GM12878 (cell line): Measurements from ENCODE around the gene CCM2. TPM values are rescaled to one million over a fixed set of nuclear protein-coding genes. Genes with fewer than 3 reads are reported as not detected.
A peak's percentile ranks its signal among the peaks of the same experiment; 100 is the strongest.

Source experiments
- ATAC-seq: fragments of 200-7000 bp; cut with Tn5 transposase; 3 replicates; pipeline ENCODE4 v1.9.1; 2020; ENCODE audit warnings: mild to moderate bottlenecking, moderate library complexity
- BruUV-seq: library from RNA; stranded (reverse); fragments of 400-500 nt; replicated peaks from 2 replicates; lab custom pipeline; 2021; lab: Mats Ljungman, UMichigan
- CTCF ChIA-PET: fragments of 300-600 bp; sonication (Branson Sonifier 250); formaldehyde crosslinking; extraction: SDS; loops from one replicate; lab custom pipeline; 2021; ENCODE audit warnings: inconsistent platforms; lab: Yijun Ruan, JAX
- POLR2A ChIA-PET: fragments of 350-600 bp; formaldehyde crosslinking; extraction: SDS; loops from one replicate; lab custom pipeline; 2021; ENCODE audit warnings: inconsistent platforms; lab: Charles Lee
- RAD21 ChIA-PET: fragments of 300-600 bp; sonication (Branson Sonifier 250); formaldehyde crosslinking; loops from one replicate; lab custom pipeline; 2023; ENCODE audit warnings: antibody characterized with exemption; ENCODE audit not compliant: unreplicated experiment; lab: Charles Lee
- SMC1A ChIA-PET: fragments of 300-600 bp; sonication (Branson Sonifier 250); formaldehyde crosslinking; loops from one replicate; lab custom pipeline; 2023; ENCODE audit not compliant: unreplicated experiment, uncharacterized antibody; lab: Charles Lee
- DNase-seq: peaks from one replicate; pipeline ENCODE4 v3.0.0-alpha.2; 2011; ENCODE audit warnings: low read depth, low spot score
- FAIRE-seq: peaks from 3 replicates; lab custom pipeline; 2011; peaks lifted over from hg19 to GRCh38; lab: Jason Lieb, UNC
- H2AFZ ChIP-seq: 2 replicates; pipeline ENCODE4 v1.6.0; 2011; ENCODE audit warnings: low read depth, low read length, control low read depth; ENCODE audit not compliant: control insufficient read depth
- H3K27ac ChIP-seq: 2 replicates; pipeline ENCODE4 v1.5.1; 2011; ENCODE audit warnings: control low read depth; ENCODE audit not compliant: control insufficient read depth, insufficient read depth
- H3K27me3 ChIP-seq, 2 experiments: replicated peaks in 1 of 2; 2 replicates each; pipeline versions ENCODE4 v1.6.0 to v1.6.1; 2011; ENCODE audit warnings: low read length in 1 of 2; ENCODE audit not compliant: control insufficient read depth in 2 of 2, insufficient read depth in 2 of 2
- H3K36me3 ChIP-seq, 2 experiments: 2 replicates each; pipeline ENCODE4 v1.5.1; 2011; ENCODE audit warnings: low read length in 1 of 2; ENCODE audit not compliant: control insufficient read depth in 2 of 2, insufficient read depth in 2 of 2
- H3K4me1 ChIP-seq: 2 replicates; pipeline ENCODE4 v1.6.1; 2011; ENCODE audit warnings: mild to moderate bottlenecking, low read length, moderate library complexity, mixed read lengths; ENCODE audit not compliant: control insufficient read depth, insufficient read depth
- H3K4me2 ChIP-seq: 2 replicates; pipeline ENCODE4 v1.6.0; 2011; ENCODE audit warnings: control low read depth; ENCODE audit not compliant: control insufficient read depth, insufficient read depth
- H3K4me3 ChIP-seq: fragments of 200-600 bp; sonication (generic); 2 replicates; pipeline ENCODE4 v1.5.1; 2016
- H3K79me2 ChIP-seq: 2 replicates; pipeline ENCODE4 v1.6.0; 2011; ENCODE audit warnings: low read length; ENCODE audit not compliant: control insufficient read depth, insufficient read depth
- H3K9ac ChIP-seq: 2 replicates; pipeline ENCODE4 v1.8.0; 2011; ENCODE audit warnings: low read length, control low read depth, mixed read lengths; ENCODE audit not compliant: control insufficient read depth, insufficient read depth
- H3K9me3 ChIP-seq: replicated peaks from 3 replicates; pipeline ENCODE4 v1.5.1; 2011; ENCODE audit warnings: mild to moderate bottlenecking, low read length; ENCODE audit not compliant: control insufficient read depth, insufficient read depth
- H4K20me1 ChIP-seq: 2 replicates; pipeline ENCODE4 v1.6.0; 2011; ENCODE audit not compliant: control insufficient read depth, insufficient read depth
- NR2F1 ChIP-seq: fragments of 450-650 bp; conservative IDR thresholded peaks from 2 replicates; pipeline ENCODE4 v1.6.1; 2017; ENCODE audit warnings: mild to moderate bottlenecking
- RFX5 ChIP-seq: IDR thresholded peaks from 2 replicates; pipeline ENCODE4 v1.6.1; 2011; ENCODE audit warnings: low read depth, low read length, improper control_type of control experiment
- ZBTB40 ChIP-seq: fragments of 450-650 bp; IDR thresholded peaks from 2 replicates; pipeline ENCODE4 v1.6.1; 2016; ENCODE audit warnings: mild to moderate bottlenecking, moderate library complexity, borderline replicate concordance
- WGBS: methylation state at CpG from one replicate; pipeline ENCODE4 v1.1.6; 2016; ENCODE audit warnings: low lambda C conversion rate; ENCODE audit not compliant: insufficient replicate concordance, insufficient coverage; ENCODE audit errors: missing lambda C conversion rate; 5-methylcytosine and 5-hydroxymethylcytosine counted together
- in situ Hi-C: fragments of 300-500 bp; cut with MboI; formaldehyde crosslinking; loops from 9 replicates; pipeline ENCODE4 v1.14.3; 2018; ENCODE audit warnings: mixed read lengths
- intact Hi-C: fragments of 100-400 bp; cut with micrococcal nuclease; formaldehyde crosslinking; loops from one replicate; pipeline ENCODE4 v1.14.2; 2022; ENCODE audit not compliant: unreplicated experiment
- polyA plus RNA-seq, 11 experiments: library from polyadenylated mRNA; depleted of rRNA in 4 of 11; unstranded in 6 of 11; stranded (reverse) in 5 of 11; fragments of >200 nt; fragmentation: Nextera tagmentation in 4 of 11; fragmentation: Illumina TruSeq in 1 of 11; extraction: Ambion mirVana in 4 of 11; extraction: Trizol in 1 of 11; gene quantifications; 1 replicate in 1 of 11; 2 replicates in 10 of 11; pipeline versions ENCODE4 v1.2.1 to v1.2.3, GENCODE V29; 2011 to 2016; ENCODE audit warnings: inconsistent platforms in 2 of 11, missing spikeins in 2 of 11, low read depth in 1 of 11
- total RNA-seq, 4 experiments: library from RNA; depleted of rRNA in 3 of 4; stranded (reverse); fragments of >200 nt in 3 of 4; fragmentation: Illumina TruSeq in 1 of 4; extraction: Trizol in 1 of 4; gene quantifications; 2 replicates each; pipeline versions ENCODE4 v1.2.1 to v1.2.3, GENCODE V29; 2013 to 2021

The CCM2 gene
- total and polyA plus RNA-seq, 10 of the 15 experiments (the other 5 are each of a cell fraction or from before 2014, with no cell fraction given): 1.00 to 82.3 (median 48.7) TPM

GRCh38 chr7:45020915-45021314 is 20.9 kb downstream of the CCM2 start:
- peak overlapping the region; percentile 38; the same call in 1 of the 2 replicates for H3K4me2 ChIP-seq
- no peaks in the 10 kb centered on the region for H3K27me3 ChIP-seq
- ChIA-PET CTCF (interaction anchor here (1.3 to 2.3 kb wide), 3 partner anchors 13 to 47 kb away, joined by 6 to 8 read pairs (median 7); no protein-coding TSS in a partner anchor), POLR2A (interaction anchor here (0.5 to 12.6 kb wide), 7 partner anchors 11 to 60 kb away, joined by 3 to 177 read pairs (median 6); partner anchors contain the start of genes CCM2 and MYO1G), RAD21 (interaction anchor here (0.9 to 2.2 kb wide), 4 partner anchors 13 to 50 kb away, joined by 3 to 15 read pairs (median 4); partner anchors contain the start of gene MYO1G), SMC1A (interaction anchor here (1.3 to 5.3 kb wide), 5 partner anchors 13 to 116 kb away, joined by 5 to 55 read pairs (median 7); no protein-coding TSS in a partner anchor)
- no peak for FAIRE-seq
- H3K4me1 ChIP-seq: peaks cover 16% of the 10 kb centered on the region
- peak overlapping the region; percentile 30; the same call in 1 of the 2 replicates for H3K27ac ChIP-seq
- in situ Hi-C loops: no loop called here
- no TSS peak for BruUV-seq
- H2AFZ ChIP-seq: no peak overlapping the region
- no peak for DNase-seq
- peak; percentile 18; the same call in 2 of the 3 replicates for ATAC-seq
- 68% methylated on average over 5 of the region's 5 CpGs for WGBS
- no peak overlapping the region for H3K4me3 ChIP-seq
- no peaks in the 10 kb centered on the region for H4K20me1 ChIP-seq
- H3K36me3 ChIP-seq: no peaks in the 10 kb centered on the region; a peak in 1 of 4 replicates
- no peaks in the 10 kb centered on the region; the same call in 2 of the 3 replicates for H3K9me3 ChIP-seq
- intact Hi-C loops: loop anchor here (10.0 kb wide), 1 partner anchor 386 kb away; no protein-coding TSS in a partner anchor
- peaks cover 27% of the 10 kb centered on the region for H3K79me2 ChIP-seq
- TF ChIP-seq NR2F1: peak; percentile 38; the same call in 1 of the 2 replicates
- TF ChIP-seq RFX5: no peak
- peak; percentile 19; the same call in 1 of the 2 replicates for TF ChIP-seq ZBTB40
- TF ChIP-seq, all 136 proteins: peak for 2
- no peak overlapping the region for H3K9ac ChIP-seq
